ENCODE data around the gene SBF2.

Gene SBF2

GRCh38 chr11:10075141-10075540, 218.9 kb downstream of the SBF2 start:
- TF ChIP-seq ELF4 (IDR thresholded peaks at IDR 0.05) (no peak), L3MBTL2 (conservative IDR thresholded peaks at IDR 0.05) (no peak), LEF1 (IDR thresholded peaks at IDR 0.05; ENCODE audit: borderline replicate concordance) (no peak), ARNT (IDR thresholded peaks at IDR 0.05) (no peak), FOXM1 (IDR thresholded peaks at IDR 0.05; ENCODE audit: borderline replicate concordance) (no peak), SUZ12 (IDR thresholded peaks at IDR 0.05) (no peak), FOXK2 (IDR thresholded peaks at IDR 0.05) (no peak), ZNF384 (IDR thresholded peaks at IDR 0.05) (no peak), CTBP1 (IDR thresholded peaks at IDR 0.05; ENCODE audit: borderline replicate concordance) (no peak), PKNOX1 (IDR thresholded peaks at IDR 0.05) (no peak), SP1 (IDR thresholded peaks at IDR 0.05) (no peak)
- ChIA-PET POLR2A (no interaction called here), CTCF (interaction anchor here (1.3 kb wide), 1 partner anchor 16 kb away, joined by 4 read pairs; no protein-coding TSS in a partner anchor)
- no peak for DNase-seq (ENCODE audit: extremely low spot score)

GRCh38 chr11:10072841-10073240, 221.2 kb downstream of the SBF2 start:
- TF ChIP-seq FOXA1 (IDR thresholded peaks at IDR 0.05) (no peak), ZNF384 (IDR thresholded peaks at IDR 0.05) (no peak), L3MBTL2 (conservative IDR thresholded peaks at IDR 0.05) (no peak), NFRKB (IDR thresholded peaks at IDR 0.05) (no peak), SP1 (IDR thresholded peaks at IDR 0.05) (no peak), CTBP1 (IDR thresholded peaks at IDR 0.05; ENCODE audit: borderline replicate concordance) (no peak)
- CTCF ChIA-PET: interaction anchor here (0.6 kb wide), 1 partner anchor 30 kb away, joined by 4 read pairs; no protein-coding TSS in a partner anchor
- no peak for DNase-seq (ENCODE audit: extremely low spot score)
- POLR2A ChIA-PET: no interaction called here

GRCh38 chr11:10072142-10072541, 221.9 kb downstream of the SBF2 start:
- POLR2A ChIA-PET: no interaction called here
- no peak for DNase-seq (ENCODE audit: extremely low spot score)
- no peak for TF ChIP-seq SP1 (IDR thresholded peaks at IDR 0.05)
- no peak for TF ChIP-seq ARNT (IDR thresholded peaks at IDR 0.05)
- no peak for TF ChIP-seq FOXK2 (IDR thresholded peaks at IDR 0.05)
- TF ChIP-seq LEF1 (IDR thresholded peaks at IDR 0.05; ENCODE audit: borderline replicate concordance): no peak
- TF ChIP-seq HDGF (IDR thresholded peaks at IDR 0.05; ENCODE audit: borderline replicate concordance): no peak
- TF ChIP-seq NFRKB (IDR thresholded peaks at IDR 0.05): no peak
- no peak for TF ChIP-seq L3MBTL2 (conservative IDR thresholded peaks at IDR 0.05)
- no peak for TF ChIP-seq PKNOX1 (IDR thresholded peaks at IDR 0.05)
- no peak for TF ChIP-seq FOXA1 (IDR thresholded peaks at IDR 0.05)
- CTCF ChIA-PET: no interaction called here

- ChIA-PET CTCF (interaction anchor here (1.0 to 1.1 kb wide), 2 partner anchors 9 to 35 kb away, joined by 3 read pairs; no protein-coding TSS in a partner anchor), POLR2A (no interaction called here)
- TF ChIP-seq CTBP1 (IDR thresholded peaks at IDR 0.05; ENCODE audit: borderline replicate concordance) (no peak), TARDBP (IDR thresholded peaks at IDR 0.05) (no peak), BHLHE40 (IDR thresholded peaks at IDR 0.05; ENCODE audit: borderline replicate concordance) (no peak), SP1 (IDR thresholded peaks at IDR 0.05) (no peak), HDGF (IDR thresholded peaks at IDR 0.05; ENCODE audit: borderline replicate concordance) (no peak), LEF1 (IDR thresholded peaks at IDR 0.05; ENCODE audit: borderline replicate concordance) (no peak), ZNF384 (IDR thresholded peaks at IDR 0.05) (no peak), FOXA1 (IDR thresholded peaks at IDR 0.05) (no peak), L3MBTL2 (conservative IDR thresholded peaks at IDR 0.05) (no peak), FOXK2 (IDR thresholded peaks at IDR 0.05) (no peak), ELF4 (IDR thresholded peaks at IDR 0.05) (no peak), ARNT (IDR thresholded peaks at IDR 0.05) (no peak)
- no peak for DNase-seq (ENCODE audit: extremely low spot score)
These were observed 226.3 kb downstream of the SBF2 start for GRCh38 chr11:10067629-10068300.

- POLR2A ChIA-PET: no interaction called here
- CTCF ChIA-PET: no interaction called here
- TF ChIP-seq FOXK2 (IDR thresholded peaks at IDR 0.05) (no peak), CTBP1 (IDR thresholded peaks at IDR 0.05; ENCODE audit: borderline replicate concordance) (no peak), HDGF (IDR thresholded peaks at IDR 0.05; ENCODE audit: borderline replicate concordance) (no peak), SP1 (IDR thresholded peaks at IDR 0.05) (no peak), NFRKB (IDR thresholded peaks at IDR 0.05) (no peak), PKNOX1 (IDR thresholded peaks at IDR 0.05) (no peak), TARDBP (IDR thresholded peaks at IDR 0.05) (no peak), FOXA1 (IDR thresholded peaks at IDR 0.05) (no peak), ELF4 (IDR thresholded peaks at IDR 0.05) (no peak), BHLHE40 (IDR thresholded peaks at IDR 0.05; ENCODE audit: borderline replicate concordance) (no peak), FOXM1 (IDR thresholded peaks at IDR 0.05; ENCODE audit: borderline replicate concordance) (no peak), SUZ12 (IDR thresholded peaks at IDR 0.05) (no peak), ZNF384 (IDR thresholded peaks at IDR 0.05) (no peak), ARNT (IDR thresholded peaks at IDR 0.05) (no peak)
- no peak for DNase-seq (ENCODE audit: extremely low spot score)
These were observed 227.6 kb downstream of the SBF2 start for GRCh38 chr11:10066441-10066840.

GRCh38 chr11:10064828-10065227, 229.2 kb downstream of the SBF2 start:
- DNase-seq (ENCODE audit: extremely low spot score): no peak
- ChIA-PET POLR2A (no interaction called here), CTCF (no interaction called here)
- TF ChIP-seq NFRKB (IDR thresholded peaks at IDR 0.05) (no peak), SUZ12 (IDR thresholded peaks at IDR 0.05) (no peak), ARNT (IDR thresholded peaks at IDR 0.05) (no peak), LEF1 (IDR thresholded peaks at IDR 0.05; ENCODE audit: borderline replicate concordance) (no peak), ZNF384 (IDR thresholded peaks at IDR 0.05) (no peak), ELF4 (IDR thresholded peaks at IDR 0.05) (no peak), SP1 (IDR thresholded peaks at IDR 0.05) (no peak), L3MBTL2 (conservative IDR thresholded peaks at IDR 0.05) (no peak), PKNOX1 (IDR thresholded peaks at IDR 0.05) (peak; percentile 69)

Data from HEK293T (cell line).